HepG2 (cell line): Measurements from ENCODE around the gene CCDC57. TPM values are rescaled to one million over a fixed set of nuclear protein-coding genes. Genes with fewer than 3 reads are reported as not detected.
A peak's percentile ranks its signal among the peaks of the same experiment; 100 is the strongest.

Experiments used
- DNMT1 ChIP-seq: sonication (generic); formaldehyde crosslinking; IDR thresholded peaks from 2 replicates; pipeline ENCODE4 v1.5.1; 2020; ENCODE audit warnings: mild to moderate bottlenecking, missing genetic modification reagents
- EEA1 ChIP-seq: sonication (generic); formaldehyde crosslinking; IDR thresholded peaks from 2 replicates; pipeline ENCODE4 v1.5.1; 2020; ENCODE audit warnings: mild to moderate bottlenecking, missing genetic modification reagents, borderline replicate concordance
- JDP2 ChIP-seq: sonication (generic); formaldehyde crosslinking; IDR thresholded peaks from 2 replicates; pipeline ENCODE4 v1.8.1; 2022; ENCODE audit warnings: missing genetic modification reagents, borderline replicate concordance
- PAWR ChIP-seq: sonication (generic); formaldehyde crosslinking; IDR thresholded peaks from 2 replicates; pipeline ENCODE4 v1.4.0; 2020; ENCODE audit warnings: missing genetic modification reagents, mild to moderate bottlenecking, borderline replicate concordance
- PHF21A ChIP-seq: sonication (generic); formaldehyde crosslinking; IDR thresholded peaks from 2 replicates; pipeline ENCODE4 v1.5.0; 2020; ENCODE audit warnings: mild to moderate bottlenecking, missing genetic modification reagents
- RBM39 ChIP-seq: fragments of 200-400 bp; formaldehyde crosslinking; IDR thresholded peaks from one replicate; pipeline ENCODE4 v1.6.1; 2018; ENCODE audit warnings: antibody characterized with exemption, mild to moderate bottlenecking, low read depth, low read length; ENCODE audit not compliant: poor library complexity, severe bottlenecking
- TBP ChIP-seq: sonication (generic); formaldehyde crosslinking; IDR thresholded peaks from 2 replicates; pipeline ENCODE4 v1.5.0; 2020; ENCODE audit warnings: missing genetic modification reagents
- YY1 ChIP-seq: IDR thresholded peaks from 2 replicates; pipeline ENCODE4 v1.6.1; 2011; ENCODE audit warnings: low read length, low read depth, moderate library complexity, mild to moderate bottlenecking; ENCODE audit not compliant: insufficient read depth, insufficient replicate concordance
- ZMAT3 ChIP-seq: sonication (generic); formaldehyde crosslinking; conservative IDR thresholded peaks from 2 replicates; pipeline ENCODE4 v1.7.0; 2021; ENCODE audit warnings: missing genetic modification reagents
- ZNF317 ChIP-seq: sonication (generic); formaldehyde crosslinking; IDR thresholded peaks from 2 replicates; pipeline ENCODE4 v1.5.0; 2020; ENCODE audit warnings: mild to moderate bottlenecking, missing genetic modification reagents
- ZNF350 ChIP-seq: sonication (generic); formaldehyde crosslinking; IDR thresholded peaks from 2 replicates; pipeline ENCODE4 v1.4.0; 2020; ENCODE audit warnings: mild to moderate bottlenecking, low read depth, missing genetic modification reagents, borderline replicate concordance
- ZNF552 ChIP-seq: sonication (generic); formaldehyde crosslinking; IDR thresholded peaks from 2 replicates; pipeline ENCODE4 v1.9.0; 2022; ENCODE audit warnings: missing genetic modification reagents, mild to moderate bottlenecking, borderline replicate concordance
- ZNF614 ChIP-seq: IDR thresholded peaks from 2 replicates; pipeline ENCODE4 v1.6.1; 2018; ENCODE audit warnings: missing biosample characterization, missing genetic modification reagents, inconsistent platforms, borderline replicate concordance
- ZNF674 ChIP-seq: sonication (generic); formaldehyde crosslinking; IDR thresholded peaks from 2 replicates; pipeline ENCODE4 v1.5.0; 2020; ENCODE audit warnings: low read depth, mild to moderate bottlenecking, missing genetic modification reagents
- ZNF766 ChIP-seq: sonication (generic); formaldehyde crosslinking; IDR thresholded peaks from 2 replicates; pipeline ENCODE4 v1.5.0; 2020; ENCODE audit warnings: missing genetic modification reagents, borderline replicate concordance
- polyA plus RNA-seq, 8 experiments: library from polyadenylated mRNA; depleted of rRNA in 3 of 8; stranded (reverse) in 7 of 8; unstranded in 1 of 8; fragments of >200 nt; fragmentation: Illumina TruSeq in 4 of 8; extraction: Trizol in 4 of 8; gene quantifications; 2 replicates each; pipeline versions ENCODE4 v1.2.1 to v1.2.3, GENCODE V29; 2011 to 2016; ENCODE audit warnings: low read depth in 4 of 8, missing spikeins in 1 of 8, mixed read lengths in 1 of 8; ENCODE audit not compliant: insufficient read depth in 1 of 8
- total RNA-seq, 5 experiments: library from RNA; depleted of rRNA; stranded (reverse); fragments of >200 nt; fragmentation: Illumina TruSeq; extraction: Trizol; gene quantifications; 2 replicates each; pipeline ENCODE4 v1.2.3, GENCODE V29; 2016; ENCODE audit warnings: low read depth in 1 of 5
- TF ChIP-seq, protein P1 (sequence below): sonication (generic); formaldehyde crosslinking; IDR thresholded peaks from 2 replicates; pipeline ENCODE4 v1.4.0; 2020; ENCODE audit warnings: missing genetic modification reagents, borderline replicate concordance
- TF ChIP-seq, protein P2 (sequence below): sonication (generic); formaldehyde crosslinking; IDR thresholded peaks from 2 replicates; pipeline ENCODE4 v1.4.0; 2020; ENCODE audit warnings: low read depth, mild to moderate bottlenecking, missing genetic modification reagents
- TF ChIP-seq, protein P3 (sequence below): sonication (generic); formaldehyde crosslinking; IDR thresholded peaks from 2 replicates; pipeline ENCODE4 v1.5.0; 2020; ENCODE audit warnings: missing genetic modification reagents, mild to moderate bottlenecking, borderline replicate concordance
- TF ChIP-seq, protein P4 (sequence below): sonication (generic); formaldehyde crosslinking; IDR thresholded peaks from 2 replicates; pipeline ENCODE4 v1.4.0; 2020; ENCODE audit warnings: low read depth, mild to moderate bottlenecking, missing genetic modification reagents

CCDC57 gene
- total and polyA plus RNA-seq, 2 of the 13 experiments (the other 11 are each of a cell fraction or from before 2014, with no cell fraction given): 59.3 to 59.9 TPM

DNA sequence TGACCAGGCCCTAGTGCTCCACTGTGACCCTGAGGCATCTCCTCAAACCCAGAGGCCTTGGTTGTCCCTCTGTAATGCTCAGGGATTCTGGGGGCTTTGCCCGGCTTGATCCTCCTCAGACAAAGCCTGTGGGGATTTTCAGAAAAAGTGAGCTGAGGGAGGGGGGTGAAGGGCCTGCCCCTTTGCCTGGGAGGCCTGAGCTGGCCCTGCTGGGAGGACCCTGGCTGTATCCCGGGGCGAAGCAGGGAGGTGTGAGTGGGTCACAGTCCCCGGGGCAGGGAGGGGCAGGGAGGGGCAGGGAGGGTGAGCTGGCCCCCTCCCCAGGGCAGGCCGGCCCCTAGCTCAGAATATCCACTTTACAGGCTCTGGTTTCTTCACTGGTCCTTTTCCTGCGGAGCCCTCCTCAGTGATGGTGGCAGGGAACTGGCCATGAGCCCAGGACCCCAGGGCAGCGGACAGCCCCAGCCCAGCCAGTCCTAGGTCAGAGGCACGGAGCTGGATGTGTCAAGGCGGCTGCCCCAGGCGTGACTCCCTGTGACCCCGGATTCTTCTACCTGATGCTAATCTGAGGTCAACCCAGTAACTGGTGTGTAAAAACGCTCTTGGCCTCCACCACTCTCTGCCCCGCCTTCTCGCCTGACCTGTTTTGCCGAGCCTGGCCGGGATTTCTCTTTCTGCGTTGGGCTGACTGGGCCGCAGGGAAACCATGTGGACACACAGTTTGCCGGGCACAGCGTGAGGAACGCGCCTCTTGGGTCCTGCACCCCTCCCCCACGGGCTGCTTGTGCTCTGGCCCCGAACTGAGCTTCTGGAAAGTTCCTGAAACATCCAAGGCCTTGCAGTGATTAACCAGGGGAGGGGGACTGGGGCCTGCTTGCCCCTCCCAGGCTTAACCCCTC is 108.8 kb downstream of the CCDC57 start (continued):
- TF ChIP-seq, protein P1, sequence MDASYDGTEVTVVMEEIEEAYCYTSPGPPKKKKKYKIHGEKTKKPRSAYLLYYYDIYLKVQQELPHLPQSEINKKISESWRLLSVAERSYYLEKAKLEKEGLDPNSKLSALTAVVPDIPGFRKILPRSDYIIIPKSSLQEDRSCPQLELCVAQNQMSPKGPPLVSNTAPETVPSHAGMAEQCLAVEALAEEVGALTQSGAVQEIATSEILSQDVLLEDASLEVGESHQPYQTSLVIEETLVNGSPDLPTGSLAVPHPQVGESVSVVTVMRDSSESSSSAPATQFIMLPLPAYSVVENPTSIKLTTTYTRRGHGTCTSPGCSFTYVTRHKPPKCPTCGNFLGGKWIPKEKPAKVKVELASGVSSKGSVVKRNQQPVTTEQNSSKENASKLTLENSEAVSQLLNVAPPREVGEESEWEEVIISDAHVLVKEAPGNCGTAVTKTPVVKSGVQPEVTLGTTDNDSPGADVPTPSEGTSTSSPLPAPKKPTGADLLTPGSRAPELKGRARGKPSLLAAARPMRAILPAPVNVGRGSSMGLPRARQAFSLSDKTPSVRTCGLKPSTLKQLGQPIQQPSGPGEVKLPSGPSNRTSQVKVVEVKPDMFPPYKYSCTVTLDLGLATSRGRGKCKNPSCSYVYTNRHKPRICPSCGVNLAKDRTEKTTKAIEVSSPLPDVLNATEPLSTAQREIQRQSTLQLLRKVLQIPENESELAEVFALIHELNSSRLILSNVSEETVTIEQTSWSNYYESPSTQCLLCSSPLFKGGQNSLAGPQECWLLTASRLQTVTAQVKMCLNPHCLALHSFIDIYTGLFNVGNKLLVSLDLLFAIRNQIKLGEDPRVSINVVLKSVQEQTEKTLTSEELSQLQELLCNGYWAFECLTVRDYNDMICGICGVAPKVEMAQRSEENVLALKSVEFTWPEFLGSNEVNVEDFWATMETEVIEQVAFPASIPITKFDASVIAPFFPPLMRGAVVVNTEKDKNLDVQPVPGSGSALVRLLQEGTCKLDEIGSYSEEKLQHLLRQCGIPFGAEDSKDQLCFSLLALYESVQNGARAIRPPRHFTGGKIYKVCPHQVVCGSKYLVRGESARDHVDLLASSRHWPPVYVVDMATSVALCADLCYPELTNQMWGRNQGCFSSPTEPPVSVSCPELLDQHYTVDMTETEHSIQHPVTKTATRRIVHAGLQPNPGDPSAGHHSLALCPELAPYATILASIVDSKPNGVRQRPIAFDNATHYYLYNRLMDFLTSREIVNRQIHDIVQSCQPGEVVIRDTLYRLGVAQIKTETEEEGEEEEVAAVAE: no peak
- TF ChIP-seq ZNF766 (CRISPR knock-in tag): no peak
- no peak for TF ChIP-seq ZNF674
- TF ChIP-seq EEA1 (CRISPR knock-in tag): peak; percentile 76; the same call in 1 of the 2 replicates
- TF ChIP-seq, protein P2, sequence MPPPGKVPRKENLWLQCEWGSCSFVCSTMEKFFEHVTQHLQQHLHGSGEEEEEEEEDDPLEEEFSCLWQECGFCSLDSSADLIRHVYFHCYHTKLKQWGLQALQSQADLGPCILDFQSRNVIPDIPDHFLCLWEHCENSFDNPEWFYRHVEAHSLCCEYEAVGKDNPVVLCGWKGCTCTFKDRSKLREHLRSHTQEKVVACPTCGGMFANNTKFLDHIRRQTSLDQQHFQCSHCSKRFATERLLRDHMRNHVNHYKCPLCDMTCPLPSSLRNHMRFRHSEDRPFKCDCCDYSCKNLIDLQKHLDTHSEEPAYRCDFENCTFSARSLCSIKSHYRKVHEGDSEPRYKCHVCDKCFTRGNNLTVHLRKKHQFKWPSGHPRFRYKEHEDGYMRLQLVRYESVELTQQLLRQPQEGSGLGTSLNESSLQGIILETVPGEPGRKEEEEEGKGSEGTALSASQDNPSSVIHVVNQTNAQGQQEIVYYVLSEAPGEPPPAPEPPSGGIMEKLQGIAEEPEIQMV (CRISPR knock-in tag): no peak; the same call in none of the 2 replicates
- no peak for TF ChIP-seq DNMT1 (CRISPR knock-in tag)
- no peak for TF ChIP-seq PAWR (CRISPR knock-in tag)
- peak; percentile 55; the same call in 1 of the 2 replicates for TF ChIP-seq ZNF317
- TF ChIP-seq, protein P3, sequence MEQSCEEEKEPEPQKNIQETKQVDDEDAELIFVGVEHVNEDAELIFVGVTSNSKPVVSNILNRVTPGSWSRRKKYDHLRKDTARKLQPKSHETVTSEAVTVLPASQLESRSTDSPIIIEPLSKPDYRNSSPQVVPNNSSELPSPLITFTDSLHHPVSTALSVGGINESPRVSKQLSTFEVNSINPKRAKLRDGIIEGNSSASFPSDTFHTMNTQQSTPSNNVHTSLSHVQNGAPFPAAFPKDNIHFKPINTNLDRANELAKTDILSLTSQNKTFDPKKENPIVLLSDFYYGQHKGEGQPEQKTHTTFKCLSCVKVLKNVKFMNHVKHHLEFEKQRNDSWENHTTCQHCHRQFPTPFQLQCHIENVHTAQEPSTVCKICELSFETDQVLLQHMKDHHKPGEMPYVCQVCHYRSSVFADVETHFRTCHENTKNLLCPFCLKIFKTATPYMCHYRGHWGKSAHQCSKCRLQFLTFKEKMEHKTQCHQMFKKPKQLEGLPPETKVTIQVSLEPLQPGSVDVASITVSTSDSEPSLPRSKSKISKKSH (CRISPR knock-in tag): peak; percentile 95; the same call in 1 of the 2 replicates
- TF ChIP-seq ZMAT3 (CRISPR knock-in tag): peak; percentile 89
- peak; percentile 69; the same call in 1 of the 2 replicates for TF ChIP-seq ZNF614 (CRISPR knock-in tag)
- no peak for TF ChIP-seq JDP2 (CRISPR knock-in tag)
- TF ChIP-seq ZNF350: peak; percentile 81
- TF ChIP-seq RBM39: no peak
- TF ChIP-seq YY1: peak; percentile 16
- TF ChIP-seq TBP (CRISPR knock-in tag): no peak; the same call in 1 of the 2 replicates
- TF ChIP-seq, protein P4, sequence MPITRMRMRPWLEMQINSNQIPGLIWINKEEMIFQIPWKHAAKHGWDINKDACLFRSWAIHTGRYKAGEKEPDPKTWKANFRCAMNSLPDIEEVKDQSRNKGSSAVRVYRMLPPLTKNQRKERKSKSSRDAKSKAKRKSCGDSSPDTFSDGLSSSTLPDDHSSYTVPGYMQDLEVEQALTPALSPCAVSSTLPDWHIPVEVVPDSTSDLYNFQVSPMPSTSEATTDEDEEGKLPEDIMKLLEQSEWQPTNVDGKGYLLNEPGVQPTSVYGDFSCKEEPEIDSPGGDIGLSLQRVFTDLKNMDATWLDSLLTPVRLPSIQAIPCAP (CRISPR knock-in tag): no peak
- peak; percentile 95 for TF ChIP-seq PHF21A (CRISPR knock-in tag)
- no peak for TF ChIP-seq ZNF552 (CRISPR knock-in tag)
